Activated T-helper 17 cell treated with anti-CD3 and anti-CD28 coated beads, Interleukin-2, amount 50 U/mL, for 72 hours (primary cell): ENCODE measurements around the gene RBBP4. TPM values are rescaled to one million over a fixed set of nuclear protein-coding genes. Genes with fewer than 3 reads are reported as not detected.
"Not testable (repeated sequence)": the region's sequence is repeated elsewhere in the genome, so short reads cannot be mapped to it uniquely, and the experiment has no call there.

ENCODE experiments used
- ATAC-seq: fragments of 150-1000 bp; cut with Tn5 transposase; replicated peaks from 2 replicates; pipeline ENCODE4 v1.10.0; 2021; ENCODE audit warnings: mild to moderate bottlenecking, moderate library complexity
- H3K27ac Mint-ChIP-seq: one replicate; pipeline ENCODE4 v1.8.0; 2022; ENCODE audit warnings: mixed read lengths
- H3K27me3 Mint-ChIP-seq: one replicate; pipeline ENCODE4 v1.8.0; 2022; ENCODE audit warnings: mixed read lengths
- H3K36me3 Mint-ChIP-seq: one replicate; pipeline ENCODE4 v1.8.0; 2022; ENCODE audit warnings: low read depth, mild to moderate bottlenecking, mixed read lengths
- H3K4me1 Mint-ChIP-seq: one replicate; pipeline ENCODE4 v1.8.0; 2022; ENCODE audit warnings: mixed read lengths
- H3K4me3 Mint-ChIP-seq: one replicate; pipeline ENCODE4 v1.8.0; 2022; ENCODE audit warnings: mild to moderate bottlenecking, mixed read lengths
- H3K9me3 Mint-ChIP-seq: one replicate; pipeline ENCODE4 v1.8.0; 2022; ENCODE audit warnings: mixed read lengths
- total RNA-seq, 2 donors: library from RNA; stranded (reverse); gene quantifications; one replicate each; pipeline ENCODE4 v1.2.3, GENCODE V29; 2022

The RBBP4 gene
- total RNA-seq, 2 donors from 2014 or later = 237 to 326 TPM

GRCh38 chr1:32627596-32628162 lies 23.3 kb upstream of the RBBP4 start:
- Mint-ChIP-seq H3K4me3 (peak overlapping the region; percentile 42), H3K27me3 (no peaks in the 10 kb centered on the region), H3K27ac (peak overlapping the region; percentile 78), H3K36me3 (peaks cover 92% of the 10 kb centered on the region), H3K4me1 (peaks cover 26% of the 10 kb centered on the region), H3K9me3 (no peaks in the 10 kb centered on the region)
- ATAC-seq = no peak

- H3K4me1 Mint-ChIP-seq = peaks cover 13% of the 10 kb centered on the region
- H3K36me3 Mint-ChIP-seq = peaks cover 93% of the 10 kb centered on the region
- H3K9me3 Mint-ChIP-seq, ATAC-seq, H3K27me3 Mint-ChIP-seq, H3K27ac Mint-ChIP-seq, H3K4me3 Mint-ChIP-seq: not testable (repeated sequence)
These were observed 20.8 kb upstream of the RBBP4 start for GRCh38 chr1:32630173-32630572.

GRCh38 chr1:32632829-32633228 lies 18.2 kb upstream of the RBBP4 start:
- Mint-ChIP-seq H3K27me3 (no peaks in the 10 kb centered on the region), H3K36me3 (peaks cover 96% of the 10 kb centered on the region), H3K4me1 (peaks cover 17% of the 10 kb centered on the region), H3K27ac (no peak overlapping the region), H3K4me3 (no peak overlapping the region), H3K9me3 (no peaks in the 10 kb centered on the region)
- no peak for ATAC-seq

GRCh38 chr1:32635508-32636277 lies 15.3 kb upstream of the RBBP4 start:
- no peak for ATAC-seq
- Mint-ChIP-seq H3K27ac (no peak overlapping the region), H3K27me3 (no peaks in the 10 kb centered on the region), H3K4me3 (no peak overlapping the region), H3K4me1 (peaks cover 17% of the 10 kb centered on the region), H3K9me3 (no peaks in the 10 kb centered on the region), H3K36me3 (peaks cover 89% of the 10 kb centered on the region)

GRCh38 chr1:32636914-32637645 lies 13.9 kb upstream of the RBBP4 start:
- no peak overlapping the region for H3K4me3 Mint-ChIP-seq
- H3K27ac Mint-ChIP-seq = no peak overlapping the region
- no peak for ATAC-seq
- H3K4me1 Mint-ChIP-seq = peaks cover 17% of the 10 kb centered on the region
- H3K9me3 Mint-ChIP-seq = no peaks in the 10 kb centered on the region
- peaks cover 81% of the 10 kb centered on the region for H3K36me3 Mint-ChIP-seq
- no peaks in the 10 kb centered on the region for H3K27me3 Mint-ChIP-seq

- peaks cover 12% of the 10 kb centered on the region for H3K4me1 Mint-ChIP-seq
These were observed 11.4 kb upstream of the RBBP4 start for GRCh38 chr1:32639489-32640075.

GRCh38 chr1:32642292-32642827 lies 8.6 kb upstream of the RBBP4 start:
- ATAC-seq, H3K27ac Mint-ChIP-seq, H3K9me3 Mint-ChIP-seq, H3K27me3 Mint-ChIP-seq, H3K4me1 Mint-ChIP-seq, H3K4me3 Mint-ChIP-seq: not testable (repeated sequence)
- H3K36me3 Mint-ChIP-seq = peaks cover 53% of the 10 kb centered on the region

More at GRCh38 chr1:32639489-32640075, 11.4 kb upstream of the RBBP4 start:
- Mint-ChIP-seq H3K9me3 (no peaks in the 10 kb centered on the region), H3K27ac (no peak overlapping the region), H3K36me3 (peaks cover 66% of the 10 kb centered on the region), H3K4me3 (no peak overlapping the region), H3K27me3 (no peaks in the 10 kb centered on the region)
- no peak for ATAC-seq

GRCh38 chr1:32644426-32644825 lies 6.6 kb upstream of the RBBP4 start:
- Mint-ChIP-seq H3K27me3 (no peaks in the 10 kb centered on the region), H3K4me3 (no peak overlapping the region), H3K27ac (no peak overlapping the region), H3K4me1 (peaks cover 11% of the 10 kb centered on the region), H3K36me3 (peaks cover 57% of the 10 kb centered on the region), H3K9me3 (no peaks in the 10 kb centered on the region)
- ATAC-seq = no peak

- Mint-ChIP-seq H3K4me1 (peaks cover 11% of the 10 kb centered on the region), H3K36me3 (peaks cover 67% of the 10 kb centered on the region), H3K27me3 (no peaks in the 10 kb centered on the region), H3K9me3 (no peaks in the 10 kb centered on the region), H3K4me3 (peak overlapping the region; percentile 99), H3K27ac (peak overlapping the region; percentile 83)
- ATAC-seq = no peak
These were observed 3.5 kb upstream of the RBBP4 start for GRCh38 chr1:32647308-32648134.

- Mint-ChIP-seq H3K27ac (peak within 1 kb of the TSS; percentile 100), H3K4me1 (peaks cover 21% of the 10 kb centered on the region), H3K36me3 (peaks cover 87% of the 10 kb centered on the region), H3K9me3 (no peaks in the 10 kb centered on the region), H3K27me3 (no peaks in the 10 kb centered on the region), H3K4me3 (peak within 1 kb of the TSS; percentile 99)
- ATAC-seq = peak; percentile 83
These were observed 708 bp upstream of the RBBP4 start, which contains the start of gene ZBTB8OS for GRCh38 chr1:32650248-32650751. Gene ZBTB8OS (minus strand): TSS chr1:32650550. CDS start chr1:32650529, 21 bp downstream.

GRCh38 chr1:32651461-32652073 lies 559 bp downstream of the RBBP4 start:
- Mint-ChIP-seq H3K4me1 (peaks cover 26% of the 10 kb centered on the region), H3K27me3 (no peaks in the 10 kb centered on the region), H3K9me3 (no peaks in the 10 kb centered on the region), H3K27ac (peak overlapping the region; percentile 100), H3K36me3 (peaks cover 92% of the 10 kb centered on the region), H3K4me3 (peak overlapping the region; percentile 99)
- peak; percentile 3 for ATAC-seq

GRCh38 chr1:32652244-32652962 lies 1.4 kb downstream of the RBBP4 start:
- H3K27ac Mint-ChIP-seq = peak overlapping the region; percentile 100
- peak overlapping the region; percentile 99 for H3K4me3 Mint-ChIP-seq
- ATAC-seq = no peak
- H3K36me3 Mint-ChIP-seq = peaks cover 96% of the 10 kb centered on the region
- no peaks in the 10 kb centered on the region for H3K27me3 Mint-ChIP-seq
- H3K4me1 Mint-ChIP-seq = peaks cover 30% of the 10 kb centered on the region
- no peaks in the 10 kb centered on the region for H3K9me3 Mint-ChIP-seq
